ELF-1 (cell line): ENCODE results near the gene CPEB3.
"Not testable (repeated sequence)": the region's sequence is repeated elsewhere in the genome, so short reads cannot be mapped to it uniquely, and the experiment has no call there.

Experiments used
- DNase-seq: peaks from one replicate; pipeline ENCODE4 v3.0.0-alpha.2; 2016; ENCODE audit warnings: low read depth, low spot score

Gene CPEB3

DNA sequence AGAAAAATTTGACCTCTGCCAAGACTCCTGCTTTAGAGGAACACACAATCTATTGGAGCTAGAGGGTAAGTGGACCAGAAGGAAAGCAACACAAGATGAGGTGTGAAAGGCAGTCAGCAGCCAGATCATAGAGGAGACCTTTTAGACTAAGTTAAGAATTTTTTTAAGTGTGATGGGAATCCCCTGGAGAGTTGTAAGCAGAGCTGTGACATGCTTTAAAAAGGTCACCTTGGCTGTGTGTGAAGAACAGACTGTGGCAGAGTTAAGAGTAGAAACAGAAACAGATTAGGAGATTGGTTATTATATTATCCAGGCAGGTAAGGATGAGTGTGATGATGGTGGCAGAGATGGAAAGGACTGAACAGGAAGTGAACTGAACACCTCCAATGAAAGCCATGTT is 23.5 kb downstream of the CPEB3 start:
- no peak for DNase-seq

DNA sequence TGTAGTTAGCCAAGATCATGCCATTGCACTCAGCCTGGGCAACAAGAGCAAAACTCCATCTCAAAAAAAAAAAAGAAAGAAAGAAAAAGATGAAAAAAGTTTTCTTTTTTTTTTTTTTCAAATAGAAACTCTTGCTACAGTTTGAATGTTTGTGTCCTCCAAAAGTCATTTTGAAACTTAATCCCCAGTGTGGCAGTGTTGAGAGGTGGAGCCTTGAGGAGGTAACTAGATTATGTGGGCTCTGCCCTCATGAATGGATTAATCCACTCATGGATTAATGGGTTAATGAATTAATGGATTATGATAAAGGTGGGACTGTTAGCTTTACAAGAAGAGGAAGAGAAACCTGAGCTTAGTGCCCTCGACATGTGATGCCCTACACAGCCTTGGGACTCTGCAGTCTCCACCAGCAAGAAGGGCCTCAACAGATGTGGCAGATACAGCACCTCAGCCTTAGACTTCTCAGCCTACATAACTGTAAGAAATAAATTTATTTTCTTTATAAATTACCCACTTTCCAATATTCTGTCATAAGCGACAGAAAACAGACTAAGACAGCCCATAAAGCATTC is 25.1 kb downstream of the CPEB3 start:
- no peak for DNase-seq

GRCh38 chr10:92264249-92264648 is 26.6 kb downstream of the CPEB3 start:
- no peak for DNase-seq

GRCh38 chr10:92263396-92263795 is 27.5 kb downstream of the CPEB3 start:
- DNase-seq: no peak

GRCh38 chr10:92248566-92248965 is 42.3 kb downstream of the CPEB3 start:
- DNase-seq: no peak

- DNase-seq: no peak
These were observed 46.1 kb downstream of the CPEB3 start for GRCh38 chr10:92244796-92245195.

DNA sequence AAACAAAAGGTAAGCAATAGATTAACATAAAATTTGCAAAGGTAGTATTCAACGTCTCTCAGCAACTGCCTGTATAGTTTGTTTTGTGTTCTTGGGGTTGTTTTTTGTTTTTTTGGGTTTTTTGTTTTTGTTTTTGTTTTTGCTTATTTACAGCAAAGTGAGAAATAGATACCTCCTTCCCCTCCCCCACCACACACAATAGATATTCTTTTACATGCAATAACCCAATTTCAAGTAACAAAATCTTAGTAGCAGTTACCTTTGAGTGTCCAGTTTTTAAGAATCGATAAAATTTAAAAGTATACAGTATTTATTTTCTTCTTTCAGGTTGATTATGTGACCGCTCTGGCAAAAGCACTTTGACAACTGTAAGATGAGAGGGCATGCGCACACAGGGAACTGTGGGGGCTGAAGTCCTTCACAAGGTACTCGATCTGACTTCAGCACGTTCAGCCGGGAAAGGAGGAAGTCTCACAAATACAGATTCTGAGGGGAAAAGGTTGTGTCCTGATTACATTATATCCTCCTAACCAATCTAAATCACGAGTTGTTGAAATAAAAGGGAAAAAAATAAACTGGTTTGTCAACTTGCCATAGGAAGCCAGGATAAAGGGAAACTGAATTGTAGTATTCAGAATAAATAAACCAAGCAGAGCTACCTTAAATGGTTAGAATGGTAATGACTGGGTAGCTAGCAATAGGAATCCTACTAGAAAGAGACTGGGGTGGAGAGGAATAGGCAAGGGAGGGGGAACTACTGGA is 47.8 kb downstream of the CPEB3 start:
- peak; percentile 39 for DNase-seq

GRCh38 chr10:92242380-92242779 is 48.5 kb downstream of the CPEB3 start:
- no peak for DNase-seq

DNA sequence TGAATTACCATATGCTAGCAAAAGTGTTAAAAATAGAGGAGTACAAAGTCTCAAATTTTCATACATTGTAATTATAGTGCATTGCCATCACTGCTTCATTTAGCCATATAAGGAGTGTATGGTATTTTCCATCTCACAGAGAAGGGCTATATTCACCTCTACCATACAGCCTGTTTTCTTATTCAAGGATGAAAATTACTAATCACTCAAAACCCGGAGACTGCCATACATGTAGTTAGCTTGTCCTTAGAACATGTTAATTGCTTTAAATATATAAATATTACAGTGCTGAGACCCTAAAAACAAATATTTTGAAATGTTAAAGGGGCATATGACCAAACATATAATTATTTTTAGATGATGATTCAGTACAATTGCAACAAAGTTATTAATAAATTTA is 49.4 kb downstream of the CPEB3 start:
- DNase-seq: no peak

- peak; percentile 74 for DNase-seq
These were observed 49.7 kb downstream of the CPEB3 start for GRCh38 chr10:92241158-92241500.

GRCh38 chr10:92240289-92241157 is 50.4 kb downstream of the CPEB3 start:
- peak; percentile 80 for DNase-seq

DNA sequence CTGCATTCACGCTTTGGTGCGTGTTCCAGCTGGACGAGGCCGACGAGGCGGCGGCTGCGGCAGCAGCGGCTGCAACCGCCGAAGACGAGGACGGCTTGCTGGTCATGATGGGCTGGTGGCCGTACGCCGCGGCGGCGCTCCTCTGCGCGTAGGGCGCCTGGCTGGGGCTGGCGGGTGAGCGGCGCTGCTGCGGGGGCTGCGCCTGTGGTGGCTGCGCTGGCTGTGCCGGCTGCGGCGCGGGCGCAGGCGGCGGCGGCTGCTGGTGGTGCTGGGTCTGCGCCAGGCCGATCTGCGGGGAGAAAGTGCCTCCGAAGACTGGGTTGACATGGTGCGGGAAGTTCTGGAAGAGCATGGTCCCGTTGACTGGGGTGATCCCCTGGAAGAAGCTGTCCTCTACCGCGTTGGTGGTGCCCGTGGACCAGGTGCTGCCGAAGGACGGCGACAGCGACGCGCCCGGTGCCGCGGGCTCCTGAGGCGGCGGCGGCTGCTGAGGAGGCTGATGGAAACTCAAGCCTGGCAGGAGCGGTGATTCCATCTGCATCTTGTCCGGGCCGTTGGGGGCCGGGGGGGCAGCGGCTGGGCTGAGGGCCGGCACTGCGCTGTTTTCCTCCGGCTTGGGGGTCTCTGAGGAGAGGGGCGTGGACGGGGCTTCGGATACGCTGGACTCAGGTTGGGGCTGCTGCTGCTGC is 51.1 kb downstream of the CPEB3 start:
- peak; percentile 63 for DNase-seq

- no peak for DNase-seq
These were observed 51.7 kb downstream of the CPEB3 start for GRCh38 chr10:92239151-92239599.

- DNase-seq: no peak
These were observed 52.2 kb downstream of the CPEB3 start for GRCh38 chr10:92238586-92239098.

DNA sequence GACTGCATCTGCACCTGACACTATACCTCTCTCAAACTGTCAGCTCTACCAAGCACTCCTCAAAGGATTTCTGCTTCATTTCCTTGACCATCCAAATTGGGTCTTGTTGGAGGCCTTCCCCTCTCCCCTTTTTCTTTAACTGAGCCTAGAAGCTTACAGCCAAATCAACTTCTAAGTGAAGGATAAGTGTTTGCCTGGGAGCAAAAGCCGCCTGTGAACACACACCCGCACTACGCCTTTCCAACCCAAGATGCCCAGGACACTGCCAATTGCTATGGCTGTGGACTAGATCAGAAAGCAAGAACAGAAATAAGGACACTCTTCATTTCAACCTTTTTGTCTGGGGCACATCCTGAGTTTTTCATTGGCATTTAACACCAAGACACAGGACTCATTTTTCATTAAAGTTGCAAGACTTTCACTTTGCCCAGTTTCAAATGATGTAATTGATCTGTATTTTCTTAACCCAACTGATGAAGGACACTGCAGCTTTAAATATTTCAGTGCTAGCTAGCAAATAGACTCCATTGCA is 52.8 kb downstream of the CPEB3 start:
- no peak for DNase-seq

DNA sequence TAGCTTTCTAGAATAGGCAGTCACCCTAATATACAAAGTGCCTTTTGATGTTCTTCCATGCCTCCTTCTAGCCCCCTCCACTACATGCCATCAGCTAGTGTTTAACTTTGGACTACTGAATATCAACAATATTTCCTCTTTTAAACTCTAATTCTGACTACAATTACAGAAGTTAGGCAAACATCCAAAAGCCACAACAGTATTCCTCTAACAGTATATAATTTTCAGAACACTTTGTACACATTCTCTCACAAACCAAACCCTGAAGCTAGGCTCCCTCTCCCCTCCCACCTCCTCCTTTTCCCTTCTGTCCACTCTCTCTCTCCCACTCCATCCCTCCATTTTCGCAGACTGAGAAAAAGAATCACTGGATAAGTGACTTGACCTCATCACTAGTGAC is 59.7 kb downstream of the CPEB3 start:
- DNase-seq: no peak

- no peak for DNase-seq
These were observed 68.1 kb downstream of the CPEB3 start for GRCh38 chr10:92222603-92223262.

- DNase-seq: no peak
These were observed 71.3 kb downstream of the CPEB3 start for GRCh38 chr10:92219559-92219958.

DNA sequence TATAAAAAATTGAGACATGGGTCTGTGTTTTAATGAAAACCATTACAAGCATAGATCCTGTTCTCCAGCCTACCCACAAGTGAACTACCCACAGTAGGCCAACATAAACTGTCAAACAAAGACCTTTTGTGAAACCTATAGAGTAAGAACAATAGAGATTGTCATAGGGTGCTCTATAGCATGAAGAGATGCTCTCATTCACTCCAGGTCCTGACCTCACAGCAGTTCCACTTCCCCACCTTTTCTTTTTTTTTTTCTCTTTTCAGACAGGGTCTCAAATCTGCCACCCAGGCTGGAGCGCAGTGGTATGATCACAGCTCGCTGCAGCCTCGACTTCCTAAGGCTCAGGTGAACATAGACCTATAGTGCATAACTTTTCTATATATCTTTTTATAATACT is 72.3 kb downstream of the CPEB3 start:
- no peak for DNase-seq

DNA sequence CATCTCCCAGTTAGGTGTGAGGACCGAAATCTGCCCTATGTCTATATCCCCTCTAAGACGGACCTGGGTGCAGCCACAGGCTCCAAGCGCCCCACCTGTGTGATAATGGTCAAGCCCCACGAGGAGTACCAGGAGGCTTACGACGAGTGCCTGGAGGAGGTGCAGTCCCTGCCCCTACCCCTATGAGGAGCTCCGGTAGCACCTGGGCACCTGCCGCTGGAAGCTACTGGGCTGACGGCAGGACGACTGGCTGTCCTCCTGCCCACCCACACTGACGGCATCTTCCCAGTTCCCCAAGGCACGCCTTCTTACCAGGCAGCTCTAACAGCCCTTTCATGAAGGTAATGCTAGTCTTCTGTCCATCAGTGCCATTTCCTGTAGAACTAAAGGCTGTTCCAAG is 74.3 kb downstream of the CPEB3 start:
- peak; percentile 77 for DNase-seq

GRCh38 chr10:92215222-92215621 is 75.7 kb downstream of the CPEB3 start:
- not testable (repeated sequence) for DNase-seq
